ENCODE data around the gene DDX23.

DNA sequence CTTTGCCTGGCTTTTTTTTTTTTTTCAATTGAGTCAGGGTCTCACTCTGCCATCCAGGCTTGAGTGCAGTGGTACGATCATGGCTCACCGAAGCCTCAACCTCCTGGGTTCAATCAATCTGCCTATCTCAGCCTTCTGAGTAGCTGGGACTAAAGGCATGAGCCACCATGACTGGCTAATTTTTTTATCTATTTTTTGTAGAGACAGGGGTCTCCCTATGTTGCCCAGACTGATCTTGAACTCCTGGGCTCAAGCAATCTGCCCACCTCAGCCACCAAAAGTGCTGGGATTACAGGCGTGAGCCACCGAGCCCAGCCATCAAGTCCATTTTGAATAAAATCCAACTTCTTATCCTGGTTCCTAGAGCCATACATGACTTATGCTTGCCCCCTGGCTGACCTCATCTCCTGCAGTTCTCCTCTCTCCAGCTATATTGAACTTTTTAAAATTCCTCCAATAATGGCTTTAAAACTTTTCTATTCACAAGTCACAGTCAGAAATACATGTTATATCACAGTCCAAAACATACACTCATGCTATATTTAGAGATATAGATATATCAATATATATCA lies 24.1 kb upstream of the DDX23 start:
- TF ChIP-seq SIN3A (IDR thresholded peaks at IDR 0.05; ENCODE audit: borderline replicate concordance, low read depth, low read length) (no peak), RAD21 (IDR thresholded peaks at IDR 0.05; ENCODE audit: low read length) (no peak), POLR2AphosphoS5 (IDR thresholded peaks at IDR 0.05; ENCODE audit: low read depth, low read length) (no peak), JUND (IDR thresholded peaks at IDR 0.05) (no peak), CHD2 (IDR thresholded peaks at IDR 0.05; ENCODE audit: low read length, partially characterized antibody) (no peak), SMC3 (IDR thresholded peaks at IDR 0.05; ENCODE audit: low read depth, low read length) (no peak)
- TF ChIP-seq, protein P1, sequence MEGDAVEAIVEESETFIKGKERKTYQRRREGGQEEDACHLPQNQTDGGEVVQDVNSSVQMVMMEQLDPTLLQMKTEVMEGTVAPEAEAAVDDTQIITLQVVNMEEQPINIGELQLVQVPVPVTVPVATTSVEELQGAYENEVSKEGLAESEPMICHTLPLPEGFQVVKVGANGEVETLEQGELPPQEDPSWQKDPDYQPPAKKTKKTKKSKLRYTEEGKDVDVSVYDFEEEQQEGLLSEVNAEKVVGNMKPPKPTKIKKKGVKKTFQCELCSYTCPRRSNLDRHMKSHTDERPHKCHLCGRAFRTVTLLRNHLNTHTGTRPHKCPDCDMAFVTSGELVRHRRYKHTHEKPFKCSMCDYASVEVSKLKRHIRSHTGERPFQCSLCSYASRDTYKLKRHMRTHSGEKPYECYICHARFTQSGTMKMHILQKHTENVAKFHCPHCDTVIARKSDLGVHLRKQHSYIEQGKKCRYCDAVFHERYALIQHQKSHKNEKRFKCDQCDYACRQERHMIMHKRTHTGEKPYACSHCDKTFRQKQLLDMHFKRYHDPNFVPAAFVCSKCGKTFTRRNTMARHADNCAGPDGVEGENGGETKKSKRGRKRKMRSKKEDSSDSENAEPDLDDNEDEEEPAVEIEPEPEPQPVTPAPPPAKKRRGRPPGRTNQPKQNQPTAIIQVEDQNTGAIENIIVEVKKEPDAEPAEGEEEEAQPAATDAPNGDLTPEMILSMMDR (IDR thresholded peaks at IDR 0.05): no peak

Data from SK-N-SH (cell line).